Memory B cell (primary cell): ENCODE data around the gene SDR42E2.

Experiments
- ATAC-seq: fragments of 150-1000 bp; cut with Tn5 transposase; 2 replicates; pipeline ENCODE4 v1.10.0; 2021; ENCODE audit warnings: low read depth, mild to moderate bottlenecking, moderate library complexity
- DNase-seq, 2 donors: peaks; one replicate each; pipeline ENCODE4 v3.0.0; 2022; ENCODE audit warnings: low spot score in 2 of 2
- H3K27ac Mint-ChIP-seq: one replicate; pipeline ENCODE4 v1.8.0; 2022; ENCODE audit warnings: mild to moderate bottlenecking, moderate library complexity, mixed read lengths
- H3K27me3 Mint-ChIP-seq: one replicate; pipeline ENCODE4 v1.8.0; 2022; ENCODE audit warnings: mixed read lengths
- H3K36me3 Mint-ChIP-seq: one replicate; pipeline ENCODE4 v1.8.0; 2022; ENCODE audit warnings: mild to moderate bottlenecking, mixed read lengths
- H3K4me1 Mint-ChIP-seq: one replicate; pipeline ENCODE4 v1.8.0; 2022; ENCODE audit warnings: mixed read lengths
- H3K4me3 Mint-ChIP-seq: one replicate; pipeline ENCODE4 v1.8.0; 2022; ENCODE audit warnings: mild to moderate bottlenecking, moderate library complexity, mixed read lengths
- H3K9me3 Mint-ChIP-seq: one replicate; pipeline ENCODE4 v1.8.0; 2022; ENCODE audit warnings: mixed read lengths

The SDR42E2 gene

DNA sequence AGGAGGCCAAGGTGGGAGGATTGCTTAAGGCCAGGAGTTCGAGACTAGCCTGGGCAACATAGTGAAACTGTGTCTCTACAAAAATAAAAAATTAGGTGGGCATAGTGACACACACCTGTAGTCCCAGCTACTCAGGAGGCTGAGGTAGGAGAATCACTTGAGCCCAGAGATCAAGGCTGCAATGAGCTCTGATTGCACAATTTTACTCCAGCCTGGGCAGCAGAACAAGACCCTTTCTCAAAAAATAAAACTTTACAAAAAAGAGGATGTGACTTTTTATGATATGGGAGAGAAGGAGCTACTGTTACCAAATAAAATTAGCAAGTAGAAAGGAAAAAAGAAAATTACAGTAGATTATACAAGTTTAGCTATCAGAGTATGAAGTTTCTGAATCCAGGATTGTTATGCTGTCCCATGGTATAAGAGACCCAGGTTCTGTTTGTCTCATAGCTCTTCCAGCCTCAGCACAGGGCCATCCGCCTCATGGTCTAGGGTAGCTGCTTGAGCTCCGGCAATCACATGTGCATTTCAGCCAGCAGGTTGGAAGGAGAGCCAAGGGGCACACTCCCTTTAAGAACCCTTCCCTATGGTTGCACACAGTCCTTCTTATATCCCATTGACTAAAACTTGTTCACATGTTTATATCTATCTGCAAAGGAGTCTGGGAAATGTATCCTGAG, 57.2 kb downstream of the SDR42E2 start:
- ATAC-seq (no peak), DNase-seq (no peak)
- H3K27me3 Mint-ChIP-seq = no peaks in the 10 kb centered on the region
- no peaks in the 10 kb centered on the region for H3K9me3 Mint-ChIP-seq
- H3K4me3 Mint-ChIP-seq = no peak overlapping the region
- H3K36me3 Mint-ChIP-seq = peaks cover 3% of the 10 kb centered on the region
- peak overlapping the region; percentile 96 for H3K27ac Mint-ChIP-seq
- H3K4me1 Mint-ChIP-seq = peaks cover 31% of the 10 kb centered on the region

DNA sequence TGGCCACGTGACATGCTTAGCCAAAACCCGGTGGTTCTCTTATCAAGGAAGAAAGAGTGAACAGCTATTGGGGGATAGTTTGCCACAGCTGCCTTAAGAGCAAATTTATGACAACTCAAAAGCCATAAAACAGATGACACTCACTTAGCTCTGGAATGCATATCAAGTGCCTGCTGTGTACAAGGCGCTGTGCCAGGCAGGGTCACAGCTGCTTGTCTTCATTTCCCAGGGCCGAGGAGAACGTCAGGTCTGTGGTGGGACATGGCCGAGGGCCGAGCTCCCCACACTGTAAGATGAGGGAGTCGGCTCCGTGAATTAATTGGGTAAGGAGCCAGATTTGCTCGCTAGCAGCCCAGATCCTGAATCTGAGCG, 57.7 kb downstream of the SDR42E2 start:
- Mint-ChIP-seq H3K36me3 (peaks cover 5% of the 10 kb centered on the region), H3K4me3 (no peak overlapping the region), H3K27ac (peak overlapping the region; percentile 38), H3K9me3 (no peaks in the 10 kb centered on the region), H3K4me1 (peaks cover 30% of the 10 kb centered on the region), H3K27me3 (no peaks in the 10 kb centered on the region)
- DNase-seq (no peak), ATAC-seq (no peak)

DNA sequence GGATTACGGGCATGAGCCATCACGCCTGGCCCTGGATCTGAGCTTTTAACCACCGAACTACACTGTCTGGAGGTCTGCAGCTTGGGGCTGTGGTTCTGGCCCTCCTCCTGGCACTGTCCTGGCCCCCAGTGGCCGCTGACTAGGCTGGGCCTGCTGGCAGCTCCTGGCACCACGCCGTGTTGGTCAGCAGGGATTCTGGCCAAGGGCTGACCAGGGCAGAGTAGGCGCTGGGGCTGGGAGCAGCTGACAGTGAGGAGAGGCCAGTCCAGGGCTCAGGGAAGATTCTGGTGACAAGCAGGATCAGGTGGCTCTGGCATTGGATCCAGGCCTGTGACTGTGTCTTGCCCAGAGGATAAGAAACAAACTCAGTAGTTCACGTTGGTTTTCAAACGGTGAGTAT, 58.4 kb downstream of the SDR42E2 start:
- Mint-ChIP-seq H3K27ac (peak overlapping the region; percentile 78), H3K36me3 (peaks cover 5% of the 10 kb centered on the region), H3K9me3 (no peaks in the 10 kb centered on the region), H3K4me3 (no peak overlapping the region), H3K4me1 (peaks cover 25% of the 10 kb centered on the region), H3K27me3 (no peaks in the 10 kb centered on the region)
- ATAC-seq = no peak
- DNase-seq = no peak

DNA sequence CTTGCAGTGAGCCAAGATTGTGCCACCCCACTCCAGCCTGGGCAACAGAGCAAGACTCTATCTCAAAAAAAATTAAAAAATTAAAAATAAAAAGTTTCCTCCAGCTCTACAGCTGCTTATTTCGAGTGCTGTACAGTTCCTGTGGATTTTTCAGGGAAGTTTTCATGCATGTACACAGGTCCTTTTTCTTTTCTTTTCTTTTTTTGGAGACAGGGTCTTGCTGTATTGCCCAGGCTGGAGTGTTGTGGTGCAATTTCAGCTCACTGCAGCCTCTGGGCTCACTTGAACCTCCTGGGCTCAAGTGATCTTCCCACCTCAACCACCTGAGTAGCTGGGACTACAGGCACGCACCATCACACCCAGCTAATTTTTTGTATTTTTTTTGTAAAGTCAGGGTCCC, 59.7 kb downstream of the SDR42E2 start:
- H3K27me3 Mint-ChIP-seq = no peaks in the 10 kb centered on the region
- peaks cover 18% of the 10 kb centered on the region for H3K4me1 Mint-ChIP-seq
- H3K27ac Mint-ChIP-seq = no peak overlapping the region
- peaks cover 3% of the 10 kb centered on the region for H3K36me3 Mint-ChIP-seq
- ATAC-seq (no peak), DNase-seq (no peak)
- no peak overlapping the region for H3K4me3 Mint-ChIP-seq
- H3K9me3 Mint-ChIP-seq = no peaks in the 10 kb centered on the region

DNA sequence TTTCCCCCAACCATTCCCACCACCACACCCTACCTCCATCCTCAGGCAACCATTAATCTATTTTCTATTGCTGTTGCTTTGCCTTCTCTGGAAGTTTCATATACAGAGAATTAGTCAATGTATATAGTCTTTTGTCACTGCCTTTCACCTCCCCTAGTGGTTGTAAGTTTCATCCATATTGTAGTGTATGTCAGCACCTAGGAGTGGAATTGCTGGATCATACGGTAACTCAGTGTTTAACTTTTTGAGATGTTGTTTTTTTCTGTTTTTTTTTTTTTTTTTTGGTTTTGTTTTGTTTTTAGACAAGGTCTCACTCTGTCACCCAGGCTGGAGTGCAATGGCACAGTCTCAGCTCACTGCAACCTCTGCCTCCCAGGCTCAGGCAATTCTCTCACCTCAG, 60.7 kb downstream of the SDR42E2 start:
- no peak overlapping the region for H3K4me3 Mint-ChIP-seq
- no peaks in the 10 kb centered on the region for H3K27me3 Mint-ChIP-seq
- no peak for ATAC-seq
- H3K9me3 Mint-ChIP-seq = no peaks in the 10 kb centered on the region
- H3K4me1 Mint-ChIP-seq = peaks cover 12% of the 10 kb centered on the region
- H3K36me3 Mint-ChIP-seq = peaks cover 3% of the 10 kb centered on the region
- H3K27ac Mint-ChIP-seq = no peak overlapping the region
- no peak for DNase-seq

DNA sequence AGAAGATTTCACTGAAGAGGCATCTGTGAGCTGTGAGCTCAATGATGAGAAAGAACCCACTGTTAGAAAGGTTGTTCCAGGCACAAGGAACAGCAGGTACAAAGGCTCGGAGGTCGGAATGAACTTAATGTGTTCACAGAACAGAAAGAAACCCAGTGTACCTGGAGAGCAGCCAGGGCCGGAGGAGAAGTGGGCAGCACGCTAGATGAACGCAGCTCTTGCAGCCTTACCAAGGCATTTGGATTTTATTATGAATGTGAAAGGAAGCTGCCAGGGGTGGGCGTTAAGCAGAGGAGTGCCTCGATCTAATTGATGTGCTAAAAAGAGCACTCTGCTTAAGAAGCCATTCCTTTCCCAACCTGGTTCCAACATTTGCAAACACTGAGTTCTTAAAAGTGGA, 62.8 kb downstream of the SDR42E2 start:
- H3K4me1 Mint-ChIP-seq = peaks cover 6% of the 10 kb centered on the region
- no peak overlapping the region for H3K27ac Mint-ChIP-seq
- H3K36me3 Mint-ChIP-seq = peaks cover 8% of the 10 kb centered on the region
- H3K9me3 Mint-ChIP-seq = no peaks in the 10 kb centered on the region
- ATAC-seq (no peak), DNase-seq (no peak)
- H3K27me3 Mint-ChIP-seq = no peaks in the 10 kb centered on the region
- no peak overlapping the region for H3K4me3 Mint-ChIP-seq

DNA sequence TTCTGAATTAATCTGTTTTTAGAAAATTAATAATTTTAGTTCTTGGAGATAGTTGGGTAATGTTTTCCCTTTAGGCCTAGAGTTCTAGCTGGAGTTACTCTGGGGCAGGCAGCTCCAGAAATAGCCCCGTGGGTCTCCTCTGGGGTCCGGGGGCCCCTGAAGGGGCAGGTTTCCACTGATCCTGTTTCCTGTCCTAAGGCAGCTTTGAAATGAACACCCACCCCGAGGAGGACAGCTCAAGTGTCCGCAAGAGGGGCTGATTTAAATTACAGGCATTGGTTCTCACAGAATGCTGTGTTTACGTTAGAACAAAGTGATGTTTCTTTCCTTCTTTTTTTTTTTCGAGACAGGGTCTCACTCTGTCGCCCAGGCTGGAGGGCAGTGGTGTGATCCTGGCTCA, 67.6 kb downstream of the SDR42E2 start:
- Mint-ChIP-seq H3K4me1 (no peaks in the 10 kb centered on the region), H3K27ac (peak overlapping the region; percentile 58), H3K4me3 (no peak overlapping the region), H3K36me3 (peaks cover 11% of the 10 kb centered on the region), H3K27me3 (no peaks in the 10 kb centered on the region), H3K9me3 (no peaks in the 10 kb centered on the region)
- DNase-seq = no peak
- no peak for ATAC-seq

DNA sequence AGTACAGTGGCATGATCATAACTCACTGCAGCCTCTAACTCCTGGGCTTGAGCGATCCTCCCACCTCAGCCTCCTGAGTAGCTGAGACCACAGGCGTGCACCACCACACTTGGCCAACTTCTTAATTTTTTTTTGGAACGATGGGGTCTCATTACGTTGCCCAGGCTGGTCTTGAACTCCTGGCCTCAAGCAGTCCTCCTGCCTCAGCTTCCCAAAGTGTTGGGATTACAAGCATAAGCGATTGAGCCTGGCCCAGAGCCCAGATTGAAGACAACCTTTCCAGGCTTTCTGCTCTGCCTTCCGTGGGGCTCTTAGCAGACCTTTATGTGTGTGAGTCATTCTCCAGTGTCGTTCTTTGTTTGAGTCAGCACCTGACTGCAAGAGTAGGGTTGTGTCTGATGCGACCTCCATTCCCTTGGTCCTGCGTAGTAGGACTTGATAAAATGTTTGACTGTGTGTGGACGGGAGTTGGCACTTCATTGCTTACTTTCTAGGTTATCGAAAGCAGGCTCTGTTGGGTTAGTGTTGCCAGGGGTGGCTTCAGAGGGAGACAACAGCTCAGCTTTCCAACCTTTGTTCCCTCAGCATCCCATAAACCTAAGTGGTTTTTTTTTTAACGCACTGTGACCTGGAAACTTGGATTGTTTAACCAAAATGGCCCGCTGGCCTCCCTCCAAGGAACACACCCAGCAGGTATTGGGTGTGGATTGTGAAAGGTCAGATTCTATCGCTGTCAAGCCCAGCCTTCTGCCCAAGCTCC, 70.2 kb downstream of the SDR42E2 start:
- DNase-seq = no peak
- peaks cover 10% of the 10 kb centered on the region for H3K36me3 Mint-ChIP-seq
- no peaks in the 10 kb centered on the region for H3K9me3 Mint-ChIP-seq
- no peaks in the 10 kb centered on the region for H3K27me3 Mint-ChIP-seq
- no peaks in the 10 kb centered on the region for H3K4me1 Mint-ChIP-seq
- H3K4me3 Mint-ChIP-seq = no peak overlapping the region
- ATAC-seq = no peak
- no peak overlapping the region for H3K27ac Mint-ChIP-seq

DNA sequence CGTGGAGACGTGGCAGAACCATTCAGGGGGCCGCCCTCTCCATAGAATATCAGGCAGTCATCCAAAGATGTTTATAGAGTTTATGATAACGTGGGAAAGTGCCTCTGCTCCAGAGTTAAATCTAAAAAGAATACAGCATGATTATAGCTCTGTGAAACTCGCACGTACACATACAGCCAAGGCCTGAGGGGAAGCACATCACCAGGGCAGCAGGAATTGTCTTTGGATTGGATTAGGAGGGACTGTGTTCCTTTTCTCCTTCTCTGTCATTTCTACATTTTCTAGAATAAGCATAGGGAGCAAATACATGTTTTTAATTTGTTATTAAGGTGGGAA, 70.7 kb downstream of the SDR42E2 start:
- Mint-ChIP-seq H3K36me3 (peaks cover 10% of the 10 kb centered on the region), H3K4me1 (no peaks in the 10 kb centered on the region), H3K4me3 (no peak overlapping the region), H3K9me3 (no peaks in the 10 kb centered on the region), H3K27me3 (no peaks in the 10 kb centered on the region), H3K27ac (no peak overlapping the region)
- DNase-seq = no peak
- no peak for ATAC-seq

DNA sequence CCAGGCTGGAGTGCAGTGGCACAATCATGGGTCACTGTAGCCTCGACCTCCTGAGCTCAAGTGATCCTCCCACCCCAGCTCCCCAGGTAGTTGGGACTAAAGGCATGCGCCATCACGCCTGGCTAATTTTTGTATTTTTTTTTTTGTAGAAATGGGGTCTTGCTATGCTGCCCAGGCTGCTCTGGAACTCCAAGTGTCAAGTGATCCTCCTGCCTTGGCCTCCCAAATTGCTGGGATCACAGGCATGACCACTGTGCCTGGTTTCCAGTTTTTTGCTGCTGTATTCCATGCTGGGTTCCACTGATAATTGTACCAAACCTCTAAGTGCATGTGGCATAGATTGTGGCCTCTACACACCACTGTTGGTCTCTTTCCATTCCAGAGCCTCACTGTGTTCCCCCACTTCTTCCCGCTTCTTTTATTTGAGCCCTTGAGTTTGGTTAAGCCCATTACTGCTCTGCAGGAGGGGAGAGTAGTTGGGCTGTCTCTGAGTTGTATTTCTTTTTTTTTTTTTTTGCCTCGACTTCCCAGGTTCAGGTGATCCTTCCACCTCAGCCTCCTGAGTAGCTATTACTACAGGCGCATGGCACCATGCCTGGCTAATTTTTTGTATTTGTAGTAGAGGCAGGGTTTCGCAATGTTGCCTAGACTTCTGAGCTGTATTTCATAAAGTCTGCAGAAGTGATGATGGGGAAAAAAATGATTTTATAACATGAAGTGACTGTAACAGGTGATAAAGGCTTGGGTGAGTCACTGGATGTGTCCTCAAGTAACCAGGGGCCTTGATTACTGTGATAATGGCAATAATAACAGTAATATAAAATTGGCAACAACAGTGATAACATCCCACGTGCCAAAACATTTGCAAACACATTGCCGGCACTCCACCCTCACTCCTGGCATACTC, 73.8 kb downstream of the SDR42E2 start:
- Mint-ChIP-seq H3K9me3 (no peaks in the 10 kb centered on the region), H3K4me1 (peaks cover 10% of the 10 kb centered on the region), H3K27ac (no peak overlapping the region), H3K27me3 (no peaks in the 10 kb centered on the region), H3K36me3 (peaks cover 3% of the 10 kb centered on the region), H3K4me3 (no peak overlapping the region)
- ATAC-seq (no peak), DNase-seq (no peak)

DNA sequence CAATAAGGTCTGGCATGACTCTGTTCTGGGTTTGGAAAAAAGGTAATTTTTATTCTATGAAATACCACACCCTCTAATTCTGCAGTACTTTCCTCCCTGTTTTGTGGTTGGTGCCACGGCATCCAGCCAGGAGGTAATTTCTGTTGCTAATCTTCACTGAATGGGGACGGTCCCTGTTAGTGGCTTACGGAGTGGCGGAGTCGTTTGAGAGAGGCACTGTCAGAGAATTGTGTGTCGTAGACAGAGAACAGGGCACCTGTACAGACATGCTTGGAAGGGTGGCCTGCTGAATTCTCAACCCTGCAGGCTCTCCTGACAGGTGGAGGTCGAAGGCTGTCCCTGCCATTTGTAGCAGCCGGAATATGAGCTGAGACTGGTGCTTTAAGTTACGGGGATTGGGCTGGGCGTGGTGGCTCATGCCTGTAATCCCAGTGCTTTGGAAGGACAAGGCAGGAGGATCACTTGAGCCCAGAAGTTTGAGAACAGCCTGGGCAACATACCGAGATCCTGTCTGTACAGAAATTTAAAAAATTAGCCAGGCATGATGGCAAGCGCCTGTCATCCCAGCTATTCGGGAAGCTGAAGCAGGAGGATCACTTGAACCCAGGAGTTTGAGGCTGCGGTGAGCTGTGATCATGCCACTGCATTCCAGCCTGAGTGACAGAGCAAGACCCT, 77.0 kb downstream of the SDR42E2 start:
- Mint-ChIP-seq H3K36me3 (no peaks in the 10 kb centered on the region), H3K27me3 (no peaks in the 10 kb centered on the region), H3K9me3 (no peaks in the 10 kb centered on the region), H3K27ac (no peak overlapping the region), H3K4me1 (peaks cover 10% of the 10 kb centered on the region), H3K4me3 (no peak overlapping the region)
- DNase-seq (no peak), ATAC-seq (no peak)

DNA sequence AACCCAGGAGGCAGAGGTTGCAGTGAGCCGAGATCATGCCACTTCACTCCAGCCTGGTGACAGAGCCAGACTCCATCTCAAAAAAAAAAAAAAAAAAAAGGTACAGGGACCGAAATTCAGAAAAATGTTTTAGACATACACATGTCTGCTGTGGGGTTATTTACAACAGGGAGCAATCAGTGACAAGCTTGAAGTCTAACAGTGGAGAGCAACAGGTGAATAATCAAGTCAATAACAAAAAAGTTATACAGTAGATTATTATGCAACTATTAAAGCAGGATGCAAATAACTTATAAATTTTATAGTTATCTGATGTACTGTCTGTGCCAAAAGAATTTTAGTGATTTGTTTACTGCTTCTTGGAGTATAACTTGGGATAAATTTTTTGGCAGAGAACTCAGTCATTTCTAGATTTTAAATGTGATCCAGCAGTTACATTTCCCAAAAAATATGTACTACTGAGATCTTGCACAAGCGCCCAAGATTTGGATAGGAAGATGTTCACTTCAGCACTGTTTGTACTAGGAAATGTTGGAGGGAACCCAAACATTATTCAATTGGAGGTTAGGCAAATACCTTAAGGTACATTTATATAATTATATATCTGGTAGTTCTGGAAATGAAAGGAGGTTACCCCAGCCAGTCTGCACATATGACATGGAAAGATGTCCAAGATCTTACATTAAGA, 77.9 kb downstream of the SDR42E2 start:
- Mint-ChIP-seq H3K27me3 (no peaks in the 10 kb centered on the region), H3K36me3 (no peaks in the 10 kb centered on the region), H3K4me1 (peaks cover 10% of the 10 kb centered on the region), H3K4me3 (no peak overlapping the region), H3K27ac (no peak overlapping the region), H3K9me3 (no peaks in the 10 kb centered on the region)
- DNase-seq = no peak
- ATAC-seq = no peak
